Ishikawa (cell line): Measurements from ENCODE around the gene SYT3.

Experiments used
- CEBPB ChIP-seq: IDR thresholded peaks from 2 replicates; pipeline ENCODE4 v1.6.1; 2012
- EGR1 ChIP-seq: IDR thresholded peaks from 2 replicates; pipeline ENCODE4 v1.6.1; 2012
- EP300 ChIP-seq: IDR thresholded peaks from 2 replicates; pipeline ENCODE4 v1.6.1; 2012; ENCODE audit warnings: borderline replicate concordance
- NFIC ChIP-seq: IDR thresholded peaks from 2 replicates; pipeline ENCODE4 v1.6.1; 2012
- RAD21 ChIP-seq: IDR thresholded peaks from 2 replicates; pipeline ENCODE4 v1.6.1; 2012; ENCODE audit warnings: low read depth
- TCF12 ChIP-seq: IDR thresholded peaks from 2 replicates; pipeline ENCODE4 v1.6.1; 2012; ENCODE audit warnings: low read depth
- TEAD4 ChIP-seq: IDR thresholded peaks from 2 replicates; pipeline ENCODE4 v1.6.1; 2012
- USF1 ChIP-seq: IDR thresholded peaks from 2 replicates; pipeline ENCODE4 v1.6.1; 2012
- YY1 ChIP-seq: IDR thresholded peaks from 2 replicates; pipeline ENCODE4 v1.6.1; 2012; ENCODE audit warnings: low read depth
- ZBTB7A ChIP-seq: IDR thresholded peaks from 2 replicates; pipeline ENCODE4 v1.6.1; 2012; ENCODE audit warnings: low read depth
- TF ChIP-seq, protein P1 (sequence below): IDR thresholded peaks from 2 replicates; pipeline ENCODE4 v1.6.1; 2012; ENCODE audit warnings: low read depth, mild to moderate bottlenecking
- TF ChIP-seq, protein P2 (sequence below): IDR thresholded peaks from 2 replicates; pipeline ENCODE4 v1.6.1; 2012

DNA sequence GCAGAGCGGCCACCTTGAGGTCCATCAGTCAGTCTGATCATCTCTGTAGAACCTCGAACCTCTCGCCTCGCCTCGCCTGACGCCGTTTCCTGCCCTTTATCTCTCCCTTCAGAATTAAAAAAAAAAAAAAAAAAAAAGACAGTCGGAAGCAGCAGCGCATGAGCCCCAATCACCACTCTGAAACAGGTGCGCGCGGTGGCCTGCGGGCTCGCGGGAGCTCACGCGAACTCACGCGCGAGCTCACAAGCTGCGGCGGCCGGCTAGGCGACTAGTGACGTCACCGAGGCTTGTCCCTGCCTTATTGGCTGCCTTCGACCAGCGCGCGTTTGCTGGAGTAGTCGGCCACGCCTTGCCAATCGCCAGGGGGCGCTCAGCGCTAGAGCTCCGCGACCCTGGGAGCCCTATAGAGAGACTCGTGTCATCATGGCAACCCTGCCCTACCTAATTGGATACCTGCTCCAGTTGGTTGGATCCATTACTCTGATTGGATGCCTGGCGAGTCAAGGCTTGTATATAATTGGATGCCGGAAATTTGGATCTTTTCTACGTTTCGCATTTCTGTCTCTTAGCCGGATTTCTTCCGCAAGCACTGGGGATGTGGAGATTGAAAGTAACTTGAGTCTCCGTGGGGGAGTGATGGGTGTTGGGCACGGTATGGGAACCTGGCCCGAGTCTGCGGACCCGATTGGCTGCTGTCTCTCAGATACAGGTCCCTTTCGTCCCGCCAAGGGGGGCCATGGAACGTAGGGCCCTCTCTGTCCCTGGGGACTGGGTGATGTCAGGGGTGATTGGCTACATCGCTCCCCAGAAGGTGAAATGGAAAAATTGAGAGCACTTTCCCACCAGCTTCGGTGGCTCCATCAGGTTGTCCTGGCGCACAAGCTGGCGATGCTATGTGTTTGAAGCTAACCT, 31.6 kb downstream of the SYT3 start:
- no peak for TF ChIP-seq EP300
- peak; percentile 20; the same call in 1 of the 2 replicates for TF ChIP-seq RAD21
- TF ChIP-seq ZBTB7A, result no peak
- no peak for TF ChIP-seq TCF12
- TF ChIP-seq NFIC, result no peak
- no peak for TF ChIP-seq YY1
- TF ChIP-seq USF1, result no peak
- no peak for TF ChIP-seq EGR1
- TF ChIP-seq, protein P1, sequence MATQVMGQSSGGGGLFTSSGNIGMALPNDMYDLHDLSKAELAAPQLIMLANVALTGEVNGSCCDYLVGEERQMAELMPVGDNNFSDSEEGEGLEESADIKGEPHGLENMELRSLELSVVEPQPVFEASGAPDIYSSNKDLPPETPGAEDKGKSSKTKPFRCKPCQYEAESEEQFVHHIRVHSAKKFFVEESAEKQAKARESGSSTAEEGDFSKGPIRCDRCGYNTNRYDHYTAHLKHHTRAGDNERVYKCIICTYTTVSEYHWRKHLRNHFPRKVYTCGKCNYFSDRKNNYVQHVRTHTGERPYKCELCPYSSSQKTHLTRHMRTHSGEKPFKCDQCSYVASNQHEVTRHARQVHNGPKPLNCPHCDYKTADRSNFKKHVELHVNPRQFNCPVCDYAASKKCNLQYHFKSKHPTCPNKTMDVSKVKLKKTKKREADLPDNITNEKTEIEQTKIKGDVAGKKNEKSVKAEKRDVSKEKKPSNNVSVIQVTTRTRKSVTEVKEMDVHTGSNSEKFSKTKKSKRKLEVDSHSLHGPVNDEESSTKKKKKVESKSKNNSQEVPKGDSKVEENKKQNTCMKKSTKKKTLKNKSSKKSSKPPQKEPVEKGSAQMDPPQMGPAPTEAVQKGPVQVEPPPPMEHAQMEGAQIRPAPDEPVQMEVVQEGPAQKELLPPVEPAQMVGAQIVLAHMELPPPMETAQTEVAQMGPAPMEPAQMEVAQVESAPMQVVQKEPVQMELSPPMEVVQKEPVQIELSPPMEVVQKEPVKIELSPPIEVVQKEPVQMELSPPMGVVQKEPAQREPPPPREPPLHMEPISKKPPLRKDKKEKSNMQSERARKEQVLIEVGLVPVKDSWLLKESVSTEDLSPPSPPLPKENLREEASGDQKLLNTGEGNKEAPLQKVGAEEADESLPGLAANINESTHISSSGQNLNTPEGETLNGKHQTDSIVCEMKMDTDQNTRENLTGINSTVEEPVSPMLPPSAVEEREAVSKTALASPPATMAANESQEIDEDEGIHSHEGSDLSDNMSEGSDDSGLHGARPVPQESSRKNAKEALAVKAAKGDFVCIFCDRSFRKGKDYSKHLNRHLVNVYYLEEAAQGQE, result no peak
- TF ChIP-seq, protein P2, sequence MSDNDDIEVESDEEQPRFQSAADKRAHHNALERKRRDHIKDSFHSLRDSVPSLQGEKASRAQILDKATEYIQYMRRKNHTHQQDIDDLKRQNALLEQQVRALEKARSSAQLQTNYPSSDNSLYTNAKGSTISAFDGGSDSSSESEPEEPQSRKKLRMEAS, result no peak
- TF ChIP-seq TEAD4, result no peak
- TF ChIP-seq CEBPB, result no peak
